Measurements from ENCODE around the gene ATP11A.

The ATP11A gene

GRCh38 chr13:112859128-112859816 lies 169.4 kb downstream of the ATP11A start:
- no peak overlapping the region for H3K4me3 ChIP-seq (ENCODE audit: low read depth, low read length)
- CTCF ChIA-PET, result interaction anchor here (0.5 to 1.3 kb wide), 2 partner anchors 17 to 276 kb away, joined by 3 read pairs; no protein-coding TSS in a partner anchor
- H3K36me3 ChIP-seq (ENCODE audit: control insufficient read depth in 2 of 2, insufficient read depth in 1 of 2, low read length in 2 of 2), result peaks cover 0 to 52% of the 10 kb centered on the region in 2 experiments; a peak in 2 of 3 replicates
- no peaks in the 10 kb centered on the region for H3K9me3 ChIP-seq (ENCODE audit: control insufficient read depth, insufficient read depth, low read depth, low read length)
- TF ChIP-seq SCRT1 (tag by site-specific recombination; IDR thresholded peaks at IDR 0.05; ENCODE audit: borderline replicate concordance), result no peak
- TF ChIP-seq ZNF76 (tag by site-specific recombination; IDR thresholded peaks at IDR 0.05; ENCODE audit: borderline replicate concordance, low read depth), result no peak
- TF ChIP-seq ZNF792 (tag by site-specific recombination; IDR thresholded peaks at IDR 0.05), result no peak
- TF ChIP-seq ZNF785 (tag by site-specific recombination; IDR thresholded peaks at IDR 0.05), result no peak
- no peak for TF ChIP-seq IKZF3 (tag by site-specific recombination; IDR thresholded peaks at IDR 0.05)
- no peak for TF ChIP-seq ZNF777 (tag by site-specific recombination; IDR thresholded peaks at IDR 0.05; ENCODE audit: borderline replicate concordance)
- no peak for TF ChIP-seq SETDB1 (IDR thresholded peaks at IDR 0.05; ENCODE audit: insufficient read length, low read length)
- TF ChIP-seq ZNF133 (tag by site-specific recombination; IDR thresholded peaks at IDR 0.05), result no peak
- no peak for TF ChIP-seq ZFP69B (tag by site-specific recombination; IDR thresholded peaks at IDR 0.05)
- TF ChIP-seq, protein P1, sequence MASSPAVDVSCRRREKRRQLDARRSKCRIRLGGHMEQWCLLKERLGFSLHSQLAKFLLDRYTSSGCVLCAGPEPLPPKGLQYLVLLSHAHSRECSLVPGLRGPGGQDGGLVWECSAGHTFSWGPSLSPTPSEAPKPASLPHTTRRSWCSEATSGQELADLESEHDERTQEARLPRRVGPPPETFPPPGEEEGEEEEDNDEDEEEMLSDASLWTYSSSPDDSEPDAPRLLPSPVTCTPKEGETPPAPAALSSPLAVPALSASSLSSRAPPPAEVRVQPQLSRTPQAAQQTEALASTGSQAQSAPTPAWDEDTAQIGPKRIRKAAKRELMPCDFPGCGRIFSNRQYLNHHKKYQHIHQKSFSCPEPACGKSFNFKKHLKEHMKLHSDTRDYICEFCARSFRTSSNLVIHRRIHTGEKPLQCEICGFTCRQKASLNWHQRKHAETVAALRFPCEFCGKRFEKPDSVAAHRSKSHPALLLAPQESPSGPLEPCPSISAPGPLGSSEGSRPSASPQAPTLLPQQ (tag by site-specific recombination; IDR thresholded peaks at IDR 0.05), result no peak
- TF ChIP-seq ZNF311 (tag by site-specific recombination; IDR thresholded peaks at IDR 0.05; ENCODE audit: borderline replicate concordance), result no peak
- no peak for TF ChIP-seq ZNF610 (tag by site-specific recombination; IDR thresholded peaks at IDR 0.05; ENCODE audit: borderline replicate concordance)
- TF ChIP-seq ZNF580 (tag by site-specific recombination; IDR thresholded peaks at IDR 0.05), result no peak
- TF ChIP-seq, protein P2, sequence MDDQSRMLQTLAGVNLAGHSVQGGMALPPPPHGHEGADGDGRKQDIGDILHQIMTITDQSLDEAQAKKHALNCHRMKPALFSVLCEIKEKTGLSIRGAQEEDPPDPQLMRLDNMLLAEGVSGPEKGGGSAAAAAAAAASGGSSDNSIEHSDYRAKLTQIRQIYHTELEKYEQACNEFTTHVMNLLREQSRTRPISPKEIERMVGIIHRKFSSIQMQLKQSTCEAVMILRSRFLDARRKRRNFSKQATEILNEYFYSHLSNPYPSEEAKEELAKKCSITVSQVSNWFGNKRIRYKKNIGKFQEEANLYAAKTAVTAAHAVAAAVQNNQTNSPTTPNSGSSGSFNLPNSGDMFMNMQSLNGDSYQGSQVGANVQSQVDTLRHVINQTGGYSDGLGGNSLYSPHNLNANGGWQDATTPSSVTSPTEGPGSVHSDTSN (CRISPR knock-in tag; IDR thresholded peaks at IDR 0.05), result no peak
- TF ChIP-seq GLI4 (tag by site-specific recombination; IDR thresholded peaks at IDR 0.05), result no peak
- no peak for TF ChIP-seq OSR2 (tag by site-specific recombination; IDR thresholded peaks at IDR 0.05)
- no peak for TF ChIP-seq GLIS2 (tag by site-specific recombination; IDR thresholded peaks at IDR 0.05)
- TF ChIP-seq, protein P3, sequence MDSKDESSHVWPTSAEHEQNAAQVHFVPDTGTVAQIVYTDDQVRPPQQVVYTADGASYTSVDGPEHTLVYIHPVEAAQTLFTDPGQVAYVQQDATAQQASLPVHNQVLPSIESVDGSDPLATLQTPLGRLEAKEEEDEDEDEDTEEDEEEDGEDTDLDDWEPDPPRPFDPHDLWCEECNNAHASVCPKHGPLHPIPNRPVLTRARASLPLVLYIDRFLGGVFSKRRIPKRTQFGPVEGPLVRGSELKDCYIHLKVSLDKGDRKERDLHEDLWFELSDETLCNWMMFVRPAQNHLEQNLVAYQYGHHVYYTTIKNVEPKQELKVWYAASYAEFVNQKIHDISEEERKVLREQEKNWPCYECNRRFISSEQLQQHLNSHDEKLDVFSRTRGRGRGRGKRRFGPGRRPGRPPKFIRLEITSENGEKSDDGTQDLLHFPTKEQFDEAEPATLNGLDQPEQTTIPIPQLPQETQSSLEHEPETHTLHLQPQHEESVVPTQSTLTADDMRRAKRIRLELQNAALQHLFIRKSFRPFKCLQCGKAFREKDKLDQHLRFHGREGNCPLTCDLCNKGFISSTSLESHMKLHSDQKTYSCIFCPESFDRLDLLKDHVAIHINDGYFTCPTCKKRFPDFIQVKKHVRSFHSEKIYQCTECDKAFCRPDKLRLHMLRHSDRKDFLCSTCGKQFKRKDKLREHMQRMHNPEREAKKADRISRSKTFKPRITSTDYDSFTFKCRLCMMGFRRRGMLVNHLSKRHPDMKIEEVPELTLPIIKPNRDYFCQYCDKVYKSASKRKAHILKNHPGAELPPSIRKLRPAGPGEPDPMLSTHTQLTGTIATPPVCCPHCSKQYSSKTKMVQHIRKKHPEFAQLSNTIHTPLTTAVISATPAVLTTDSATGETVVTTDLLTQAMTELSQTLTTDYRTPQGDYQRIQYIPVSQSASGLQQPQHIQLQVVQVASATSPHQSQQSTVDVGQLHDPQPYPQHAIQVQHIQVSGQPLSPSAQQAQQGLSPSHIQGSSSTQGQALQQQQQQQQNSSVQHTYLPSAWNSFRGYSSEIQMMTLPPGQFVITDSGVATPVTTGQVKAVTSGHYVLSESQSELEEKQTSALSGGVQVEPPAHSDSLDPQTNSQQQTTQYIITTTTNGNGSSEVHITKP (tag by site-specific recombination; IDR thresholded peaks at IDR 0.05), result no peak
- POLR2A ChIA-PET, result no interaction called here
- no peaks in the 10 kb centered on the region for H3K4me1 ChIP-seq (ENCODE audit: control insufficient read depth, insufficient read depth, low read length)
- no peak overlapping the region for H3K27ac ChIP-seq (ENCODE audit: extremely low read depth, low read depth, low read length)

DNA sequence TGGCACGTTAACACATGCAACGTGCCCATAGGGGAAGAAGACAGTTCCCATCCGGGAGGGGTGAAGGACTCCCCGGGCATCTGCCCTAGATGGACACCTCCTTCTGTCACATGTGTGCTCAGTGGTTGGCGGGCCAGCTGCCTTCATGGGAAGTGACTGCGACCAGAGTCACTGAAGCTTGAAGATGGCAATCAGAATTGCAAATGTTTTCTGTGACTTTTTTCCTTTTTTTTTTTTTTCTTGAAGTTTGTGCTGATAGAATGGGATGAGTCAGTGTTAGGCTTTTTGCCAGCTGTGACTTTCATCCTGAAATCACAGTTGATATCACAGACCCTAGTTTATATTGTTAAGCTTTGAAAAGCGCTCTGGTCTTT lies 170.0 kb downstream of the ATP11A start:
- no peaks in the 10 kb centered on the region for H3K4me1 ChIP-seq (ENCODE audit: control insufficient read depth, insufficient read depth, low read length)
- H3K27ac ChIP-seq (ENCODE audit: extremely low read depth, low read depth, low read length), result no peak overlapping the region
- CTCF ChIA-PET, result interaction anchor here (0.5 to 1.3 kb wide), 2 partner anchors 16 to 277 kb away, joined by 3 read pairs; no protein-coding TSS in a partner anchor
- peaks cover 0 to 46% of the 10 kb centered on the region in 2 experiments; a peak in 2 of 3 replicates for H3K36me3 ChIP-seq (ENCODE audit: control insufficient read depth in 2 of 2, insufficient read depth in 1 of 2, low read length in 2 of 2)
- no peaks in the 10 kb centered on the region for H3K9me3 ChIP-seq (ENCODE audit: control insufficient read depth, insufficient read depth, low read depth, low read length)
- no peak overlapping the region for H3K4me3 ChIP-seq (ENCODE audit: low read depth, low read length)
- TF ChIP-seq, protein P4, sequence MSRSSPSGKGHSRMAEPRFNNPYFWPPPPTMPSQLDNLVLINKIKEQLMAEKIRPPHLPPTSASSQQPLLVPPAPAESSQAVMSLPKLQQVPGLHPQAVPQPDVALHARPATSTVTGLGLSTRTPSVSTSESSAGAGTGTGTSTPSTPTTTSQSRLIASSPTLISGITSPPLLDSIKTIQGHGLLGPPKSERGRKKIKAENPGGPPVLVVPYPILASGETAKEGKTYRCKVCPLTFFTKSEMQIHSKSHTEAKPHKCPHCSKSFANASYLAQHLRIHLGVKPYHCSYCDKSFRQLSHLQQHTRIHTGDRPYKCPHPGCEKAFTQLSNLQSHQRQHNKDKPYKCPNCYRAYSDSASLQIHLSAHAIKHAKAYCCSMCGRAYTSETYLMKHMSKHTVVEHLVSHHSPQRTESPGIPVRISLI (tag by site-specific recombination; IDR thresholded peaks at IDR 0.05), result 0 out of 2 replicates have a peak, but pooled peaks have one; percentile 28
- TF ChIP-seq PRDM4 (tag by site-specific recombination; IDR thresholded peaks at IDR 0.05) (no peak), ZNF791 (tag by site-specific recombination; IDR thresholded peaks at IDR 0.05) (no peak)
- POLR2A ChIA-PET, result no interaction called here

Measured in HEK293 (cell line).